H9 (cell line): ENCODE results near the gene UTP18. TPM values are rescaled to one million over a fixed set of nuclear protein-coding genes. Genes with fewer than 3 reads are reported as not detected.

Experiments used
- DNase-seq: peaks from one replicate; pipeline ENCODE4 v3.0.0-alpha.2; 2017
- H2AFZ ChIP-seq: one replicate; pipeline ENCODE4 v1.6.1; 2013; ENCODE audit warnings: mild to moderate bottlenecking, low read length, control low read depth, moderate library complexity
- H2AK5ac ChIP-seq: 2 replicates; pipeline ENCODE4 v1.6.1; 2013; ENCODE audit warnings: low read length, control low read depth, mixed read lengths; ENCODE audit not compliant: insufficient read length
- H2BK120ac ChIP-seq: one replicate; pipeline ENCODE4 v1.6.1; 2013; ENCODE audit warnings: low read depth, mild to moderate bottlenecking, low read length, control low read depth, inconsistent platforms; ENCODE audit not compliant: poor library complexity, severe bottlenecking
- H2BK12ac ChIP-seq: 2 replicates; pipeline ENCODE4 v1.6.1; 2013; ENCODE audit warnings: low read length, control low read depth, mixed read lengths, low read depth; ENCODE audit not compliant: insufficient read length
- H2BK15ac ChIP-seq: 2 replicates; pipeline ENCODE4 v1.6.1; 2013; ENCODE audit warnings: low read depth, low read length, control low read depth
- H2BK20ac ChIP-seq: one replicate; pipeline ENCODE4 v1.6.1; 2013; ENCODE audit warnings: low read depth, mild to moderate bottlenecking, low read length, control low read depth, inconsistent platforms; ENCODE audit not compliant: poor library complexity, severe bottlenecking
- H2BK5ac ChIP-seq: 2 replicates; pipeline ENCODE4 v1.6.1; 2013; ENCODE audit warnings: low read length, control low read depth, mixed read lengths; ENCODE audit not compliant: insufficient read length
- H3K14ac ChIP-seq: 2 replicates; pipeline ENCODE4 v1.6.1; 2013; ENCODE audit warnings: low read length, control low read depth; ENCODE audit not compliant: insufficient read depth
- H3K18ac ChIP-seq: 2 replicates; pipeline ENCODE4 v1.6.1; 2013; ENCODE audit warnings: low read depth, mild to moderate bottlenecking, mixed read lengths, low read length, control low read depth; ENCODE audit not compliant: insufficient read length
- H3K23ac ChIP-seq: 2 replicates; pipeline ENCODE4 v1.6.1; 2013; ENCODE audit warnings: low read length, control low read depth, mixed read lengths, low read depth; ENCODE audit not compliant: insufficient read length
- H3K23me2 ChIP-seq: 2 replicates; pipeline ENCODE4 v1.6.1; 2013; ENCODE audit warnings: low read depth, mild to moderate bottlenecking, mixed read lengths, low read length, control low read depth; ENCODE audit not compliant: insufficient read length, poor library complexity, severe bottlenecking
- H3K27ac ChIP-seq: 2 replicates; pipeline ENCODE4 v1.5.1; 2013; ENCODE audit warnings: low read length, control low read depth, mixed read lengths, low read depth; ENCODE audit not compliant: insufficient read length
- H3K27me3 ChIP-seq: 2 replicates; pipeline ENCODE4 v1.6.1; 2013; ENCODE audit warnings: low read length, control low read depth, inconsistent platforms; ENCODE audit not compliant: insufficient read depth
- H3K4ac ChIP-seq: 2 replicates; pipeline ENCODE4 v1.6.1; 2013; ENCODE audit warnings: low read depth, mild to moderate bottlenecking, control low read depth, inconsistent platforms, low read length, moderate library complexity
- H3K4me1 ChIP-seq: 2 replicates; pipeline ENCODE4 v1.6.1; 2013; ENCODE audit warnings: low read length, control low read depth, inconsistent platforms; ENCODE audit not compliant: insufficient read depth
- H3K4me2 ChIP-seq: 2 replicates; pipeline ENCODE4 v1.6.1; 2013; ENCODE audit warnings: low read length, control low read depth, mixed read lengths; ENCODE audit not compliant: insufficient read length, insufficient read depth
- H3K56ac ChIP-seq: 2 replicates; pipeline ENCODE4 v1.6.1; 2013; ENCODE audit warnings: low read depth, mild to moderate bottlenecking, mixed read lengths, low read length, control low read depth; ENCODE audit not compliant: insufficient read length
- H3K79me1 ChIP-seq: 2 replicates; pipeline ENCODE4 v1.6.1; 2013; ENCODE audit warnings: low read depth, mild to moderate bottlenecking, moderate library complexity, low read length, control low read depth, inconsistent platforms; ENCODE audit not compliant: insufficient read depth, poor library complexity, severe bottlenecking
- H3K79me2 ChIP-seq: 2 replicates; pipeline ENCODE4 v1.6.1; 2013; ENCODE audit warnings: low read length, control low read depth, inconsistent platforms; ENCODE audit not compliant: insufficient read depth
- H3K9ac ChIP-seq: 2 replicates; pipeline ENCODE4 v1.6.1; 2013; ENCODE audit warnings: low read length, control low read depth, mixed read lengths; ENCODE audit not compliant: insufficient read length; ENCODE audit errors: extremely low read depth
- H3K9me3 ChIP-seq: one replicate; pipeline ENCODE4 v1.6.1; 2013; ENCODE audit warnings: low read depth, low read length, inconsistent platforms; ENCODE audit not compliant: control insufficient read depth
- H3T11ph ChIP-seq: one replicate; pipeline ENCODE4 v1.6.1; 2013; ENCODE audit warnings: mild to moderate bottlenecking, low read length, control low read depth, inconsistent platforms
- H4K20me1 ChIP-seq: one replicate; pipeline ENCODE4 v1.6.1; 2013; ENCODE audit not compliant: control insufficient read depth, insufficient read length, insufficient read depth
- H4K5ac ChIP-seq: 2 replicates; pipeline ENCODE4 v1.6.1; 2013; ENCODE audit warnings: low read depth, mild to moderate bottlenecking, mixed read lengths, low read length, control low read depth; ENCODE audit not compliant: insufficient read length
- H4K8ac ChIP-seq: replicated peaks from 2 replicates; pipeline ENCODE4 v1.6.1; 2013; ENCODE audit warnings: low read length, control low read depth, mixed read lengths, low read depth; ENCODE audit not compliant: insufficient read length
- H4K91ac ChIP-seq: 2 replicates; pipeline ENCODE4 v1.6.1; 2013; ENCODE audit warnings: low read depth, mild to moderate bottlenecking, moderate library complexity, mixed read lengths, low read length, control low read depth; ENCODE audit not compliant: insufficient read length
- H3K27ac Mint-ChIP-seq, 3 experiments: 2 replicates in 2 of 3; 3 replicates in 1 of 3; pipeline ENCODE4 v1.8.0; 2020 to 2021; ENCODE audit warnings: mixed read lengths in 3 of 3, mild to moderate bottlenecking in 1 of 3, moderate library complexity in 1 of 3
- H3K27me3 Mint-ChIP-seq: 2 replicates; pipeline ENCODE4 v1.8.0; 2021; ENCODE audit warnings: low read depth, mild to moderate bottlenecking, moderate library complexity, mixed read lengths
- H3K36me3 Mint-ChIP-seq, 3 experiments: 2 replicates in 2 of 3; 3 replicates in 1 of 3; pipeline ENCODE4 v1.8.0; 2020 to 2021; ENCODE audit warnings: low read depth in 3 of 3, mixed read lengths in 3 of 3; ENCODE audit not compliant: insufficient read depth in 1 of 3
- H3K4me1 Mint-ChIP-seq, 2 experiments: 2 replicates each; pipeline ENCODE4 v1.8.0; 2020; ENCODE audit warnings: mixed read lengths in 2 of 2
- H3K4me3 Mint-ChIP-seq, 2 experiments: 2 replicates in 1 of 2; 3 replicates in 1 of 2; pipeline ENCODE4 v1.8.0; 2020 to 2021; ENCODE audit warnings: mild to moderate bottlenecking in 2 of 2, mixed read lengths in 2 of 2, moderate library complexity in 1 of 2
- H3K9me3 Mint-ChIP-seq, 2 experiments: 2 replicates in 1 of 2; 3 replicates in 1 of 2; pipeline ENCODE4 v1.8.0; 2020; ENCODE audit warnings: mild to moderate bottlenecking in 2 of 2, mixed read lengths in 2 of 2, moderate library complexity in 1 of 2
- CTCF ChIP-seq: fragments of 200-600 bp; sonication (generic); conservative IDR thresholded peaks from 3 replicates; pipeline ENCODE4 v1.8.0; 2021; ENCODE audit warnings: antibody characterized with exemption, mild to moderate bottlenecking
- WGBS: extraction: QIAGEN DNeasy Blood & Tissue Kit; methylation state at CpG from one replicate; pipeline ENCODE4 v1.1.7; 2013; ENCODE audit warnings: missing lambda C conversion rate, low lambda C conversion rate, mixed read lengths; ENCODE audit not compliant: insufficient read length; ENCODE audit errors: extremely low coverage; 5-methylcytosine and 5-hydroxymethylcytosine counted together
- total RNA-seq: library from RNA; stranded (reverse); gene quantifications from 2 replicates; pipeline ENCODE4 v1.2.1, GENCODE V29; 2021

UTP18 gene
- total RNA-seq, 1 experiment from 2014 or later: 79.5 TPM

GRCh38 chr17:51341457-51341856, 81.1 kb downstream of the UTP18 start:
- Histone ChIP-seq H4K91ac (no peak overlapping the region), H2BK20ac (no peak overlapping the region), H3K23ac (no peak overlapping the region), H3K56ac (no peak overlapping the region), H2BK12ac (no peak overlapping the region), H2AK5ac (no peak overlapping the region), H3K79me2 (no peaks in the 10 kb centered on the region), H3K4me1 (no peaks in the 10 kb centered on the region), H4K20me1 (no peaks in the 10 kb centered on the region), H3K4ac (no peak overlapping the region), H2BK15ac (no peak overlapping the region), H3K9ac (no peak overlapping the region), H2BK5ac (no peak overlapping the region), H3K79me1 (no peaks in the 10 kb centered on the region), H3K18ac (no peak overlapping the region), H4K5ac (no peak overlapping the region), H3K9me3 (no peaks in the 10 kb centered on the region), H4K8ac (no peak overlapping the region), H3K27ac (no peak overlapping the region), H2BK120ac (no peak overlapping the region), H3K14ac (no peak overlapping the region), H3T11ph (no peak overlapping the region), H2AFZ (no peak overlapping the region), H3K4me2 (no peak overlapping the region), H3K23me2 (no peaks in the 10 kb centered on the region), H3K27me3 (no peaks in the 10 kb centered on the region; the same call in 1 of the 2 replicates)
- DNase-seq: no peak
- Mint-ChIP-seq H3K27me3 (peaks cover 1% of the 10 kb centered on the region), H3K36me3 (no peaks in the 10 kb centered on the region), H3K4me3 (no peak overlapping the region), H3K4me1 (peaks cover 3 to 4% of the 10 kb centered on the region in 2 experiments; a peak in 1 of 4 replicates), H3K27ac (no peak overlapping the region), H3K9me3 (no peaks in the 10 kb centered on the region)
- no peak for TF ChIP-seq CTCF
- no CpG with 5 or more reads among the region's 3 CpGs for WGBS
